ENCODE measurements around the gene MCM10.

DNA sequence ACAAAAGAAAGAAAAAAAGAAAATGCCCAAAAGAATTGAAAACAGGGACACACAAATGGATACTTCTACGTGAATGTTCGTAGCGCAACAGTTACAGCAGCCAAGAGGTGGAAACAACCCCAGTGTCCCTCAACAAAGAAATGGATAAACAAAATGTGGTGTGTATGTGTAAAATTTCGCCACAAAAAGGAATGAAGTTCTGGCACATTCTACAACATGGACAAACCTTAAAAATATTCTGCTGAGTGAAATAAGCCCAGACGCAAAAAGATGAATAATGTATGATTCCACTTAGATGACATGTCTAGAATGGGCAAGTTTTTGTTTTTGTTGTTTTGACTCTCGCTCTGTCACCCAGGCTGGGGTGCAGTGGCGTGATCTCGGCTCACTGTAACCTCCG lies 61.9 kb downstream of the MCM10 start:
- TF ChIP-seq, protein P1, sequence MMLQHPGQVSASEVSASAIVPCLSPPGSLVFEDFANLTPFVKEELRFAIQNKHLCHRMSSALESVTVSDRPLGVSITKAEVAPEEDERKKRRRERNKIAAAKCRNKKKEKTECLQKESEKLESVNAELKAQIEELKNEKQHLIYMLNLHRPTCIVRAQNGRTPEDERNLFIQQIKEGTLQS (IDR thresholded peaks at IDR 0.05; ENCODE audit: insufficient read depth, low read depth, low read length) = no peak
- TF ChIP-seq, protein P2, sequence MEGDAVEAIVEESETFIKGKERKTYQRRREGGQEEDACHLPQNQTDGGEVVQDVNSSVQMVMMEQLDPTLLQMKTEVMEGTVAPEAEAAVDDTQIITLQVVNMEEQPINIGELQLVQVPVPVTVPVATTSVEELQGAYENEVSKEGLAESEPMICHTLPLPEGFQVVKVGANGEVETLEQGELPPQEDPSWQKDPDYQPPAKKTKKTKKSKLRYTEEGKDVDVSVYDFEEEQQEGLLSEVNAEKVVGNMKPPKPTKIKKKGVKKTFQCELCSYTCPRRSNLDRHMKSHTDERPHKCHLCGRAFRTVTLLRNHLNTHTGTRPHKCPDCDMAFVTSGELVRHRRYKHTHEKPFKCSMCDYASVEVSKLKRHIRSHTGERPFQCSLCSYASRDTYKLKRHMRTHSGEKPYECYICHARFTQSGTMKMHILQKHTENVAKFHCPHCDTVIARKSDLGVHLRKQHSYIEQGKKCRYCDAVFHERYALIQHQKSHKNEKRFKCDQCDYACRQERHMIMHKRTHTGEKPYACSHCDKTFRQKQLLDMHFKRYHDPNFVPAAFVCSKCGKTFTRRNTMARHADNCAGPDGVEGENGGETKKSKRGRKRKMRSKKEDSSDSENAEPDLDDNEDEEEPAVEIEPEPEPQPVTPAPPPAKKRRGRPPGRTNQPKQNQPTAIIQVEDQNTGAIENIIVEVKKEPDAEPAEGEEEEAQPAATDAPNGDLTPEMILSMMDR (IDR thresholded peaks at IDR 0.05; ENCODE audit: control extremely low read depth in 1 of 3, insufficient read depth in 1 of 3, low read depth in 1 of 3, low read length in 3 of 3) = no peak
- TF ChIP-seq, protein P3, sequence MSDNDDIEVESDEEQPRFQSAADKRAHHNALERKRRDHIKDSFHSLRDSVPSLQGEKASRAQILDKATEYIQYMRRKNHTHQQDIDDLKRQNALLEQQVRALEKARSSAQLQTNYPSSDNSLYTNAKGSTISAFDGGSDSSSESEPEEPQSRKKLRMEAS (IDR thresholded peaks at IDR 0.05) = no peak
- TF ChIP-seq SUZ12 (IDR thresholded peaks at IDR 0.05; ENCODE audit: low read length) = no peak
- no peak for TF ChIP-seq RAD21 (IDR thresholded peaks at IDR 0.05 in 1 of 2, conservative IDR thresholded peaks at IDR 0.05 in 1 of 2; ENCODE audit: low read depth in 2 of 2, low read length in 2 of 2)
- TF ChIP-seq EZH2 (IDR thresholded peaks at IDR 0.05; ENCODE audit: low read depth, low read length, severe bottlenecking) = no peak
- no peak for TF ChIP-seq GABPA (IDR thresholded peaks at IDR 0.05; ENCODE audit: borderline replicate concordance, insufficient read depth, low read length)
- TF ChIP-seq JUN (IDR thresholded peaks at IDR 0.05; ENCODE audit: low read depth, low read length) = no peak
- no peak for TF ChIP-seq EP300 (IDR thresholded peaks at IDR 0.05; ENCODE audit: borderline replicate concordance in 1 of 2, low read depth in 2 of 2, low read length in 2 of 2)

All from H1 (cell line).